Breast epithelium (tissue), 4 donors: ENCODE results near the gene ATP8B3. TPM values are rescaled to one million over a fixed set of nuclear protein-coding genes. Genes with fewer than 3 reads are reported as not detected.

ENCODE experiments used
- DNase-seq, 2 donors: peaks; one replicate each; pipeline ENCODE4 v3.0.0-alpha.2; 2019; ENCODE audit warnings: low spot score in 2 of 2
- H3K27ac ChIP-seq, 2 donors: fragments of 200-600 bp; sonication (generic) in 1 of 2; one replicate each; pipeline ENCODE4 v1.5.1; 2016 to 2019; ENCODE audit warnings: mild to moderate bottlenecking in 1 of 2
- H3K27me3 ChIP-seq, 2 donors: fragments of 200-600 bp; sonication (generic) in 1 of 2; one replicate each; pipeline versions ENCODE4 v1.5.1 to v1.6.0; 2017 to 2019; ENCODE audit warnings: control low read depth in 1 of 2, mild to moderate bottlenecking in 1 of 2
- H3K36me3 ChIP-seq: fragments of 200-600 bp; one replicate; pipeline ENCODE4 v1.5.1; 2019
- H3K4me1 ChIP-seq, 2 donors: fragments of 200-600 bp; sonication (generic); one replicate each; pipeline ENCODE4 v1.5.1; 2016 to 2019; ENCODE audit warnings: control low read depth in 1 of 2
- H3K4me3 ChIP-seq, 3 donors: fragments of 200-600 bp; sonication (generic); 1 replicate in 2 of 3; 2 replicates in 1 of 3; pipeline ENCODE4 v1.5.1; 2016 to 2019; ENCODE audit warnings: mild to moderate bottlenecking in 3 of 3, moderate library complexity in 2 of 3
- H3K9me3 ChIP-seq, 2 donors: fragments of 200-600 bp; sonication (generic) in 1 of 2; one replicate each; pipeline ENCODE4 v1.5.1; 2016 to 2019; ENCODE audit warnings: control low read depth in 1 of 2
- CTCF ChIP-seq, 3 donors: fragments of 450-650 bp; IDR thresholded peaks; one replicate each; pipeline ENCODE4 v1.5.1; 2016 to 2017; ENCODE audit warnings: antibody characterized with exemption in 3 of 3, mild to moderate bottlenecking in 3 of 3, moderate library complexity in 3 of 3
- POLR2A ChIP-seq: fragments of 450-650 bp; IDR thresholded peaks from one replicate; pipeline ENCODE4 v1.6.1; 2016; ENCODE audit warnings: antibody characterized with exemption, mild to moderate bottlenecking, moderate library complexity
- POLR2AphosphoS5 ChIP-seq, 3 donors: sonication (generic); formaldehyde crosslinking; IDR thresholded peaks; one replicate each; pipeline ENCODE4 v1.6.1; 2017; ENCODE audit warnings: antibody characterized with exemption in 3 of 3
- intact Hi-C: fragments of 100-400 bp; cut with DNase I; formaldehyde crosslinking; loops from one replicate; pipeline ENCODE4 v1.15.1; 2023; ENCODE audit warnings: low total_unique reads
- total RNA-seq, 3 donors: library from RNA; depleted of rRNA; stranded (reverse); fragments of >200 nt; gene quantifications; one replicate each; pipeline ENCODE4 v1.1.0, GENCODE V29; 2016

ATP8B3 gene
- total RNA-seq, 3 donors from 2014 or later: 0.66 to 1.4 (median 1.0) TPM

DNA sequence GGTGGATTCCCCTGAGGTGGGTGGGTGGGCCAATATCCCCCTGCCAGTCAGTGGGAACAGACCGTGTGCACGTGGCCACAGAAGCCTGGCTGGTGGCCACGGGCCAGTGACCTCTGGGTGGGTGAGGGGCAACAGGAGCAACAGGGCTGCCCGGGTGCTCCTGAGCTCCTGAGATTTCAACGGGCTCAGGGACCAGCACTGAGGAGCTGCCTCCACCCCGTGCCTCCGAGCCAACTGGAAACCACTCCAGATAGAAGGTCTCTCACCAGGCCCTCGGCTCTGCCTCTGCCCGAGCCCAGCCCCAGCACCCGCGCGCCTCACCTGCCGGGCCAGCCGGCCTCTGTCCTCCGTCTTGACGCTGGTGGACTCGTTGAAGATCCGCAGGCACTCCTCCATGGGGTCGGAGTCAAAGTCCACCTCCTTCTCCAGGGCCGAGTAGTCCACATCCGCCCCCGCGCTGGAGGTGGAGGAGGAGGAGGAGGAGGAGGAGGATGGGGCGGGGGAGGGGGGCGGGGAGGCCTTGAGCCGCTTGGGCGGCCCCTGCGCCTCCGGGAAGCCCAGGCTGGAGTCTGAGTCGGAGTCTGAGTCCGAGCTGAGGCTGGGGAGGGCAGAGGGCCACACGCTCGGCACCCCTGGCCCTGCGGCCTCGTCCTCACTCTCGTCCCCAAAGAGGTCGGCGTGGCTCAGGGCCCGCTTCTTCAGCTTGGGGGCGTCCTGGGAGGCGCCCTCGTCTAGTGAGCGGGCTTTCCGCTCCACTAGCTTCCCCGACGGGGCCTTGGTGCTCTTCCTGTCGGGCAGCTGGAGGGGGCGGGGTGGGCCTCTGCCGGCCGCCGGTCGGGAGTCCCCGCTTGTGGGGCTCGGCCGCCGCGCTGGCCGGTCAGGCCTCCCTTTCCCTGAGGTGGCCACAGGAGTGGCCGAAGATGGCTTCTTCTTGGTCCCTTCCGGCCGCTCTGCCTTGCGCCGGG lies 14.8 kb upstream of the ATP8B3 start:
- Histone ChIP-seq H3K27ac (no peak overlapping the region), H3K27me3 (no peaks in the 10 kb centered on the region), H3K4me1 (peaks cover 0 to 4% of the 10 kb centered on the region in 2 donors), H3K9me3 (no peaks in the 10 kb centered on the region), H3K4me3 (no peak overlapping the region), H3K36me3 (no peaks in the 10 kb centered on the region)
- DNase-seq: no peak
- TF ChIP-seq POLR2AphosphoS5 (IDR thresholded peaks at IDR 0.05): no peak
- no peak for TF ChIP-seq POLR2A
- TF ChIP-seq CTCF (IDR thresholded peaks at IDR 0.05): no peak
- intact Hi-C loops: no loop called here

DNA sequence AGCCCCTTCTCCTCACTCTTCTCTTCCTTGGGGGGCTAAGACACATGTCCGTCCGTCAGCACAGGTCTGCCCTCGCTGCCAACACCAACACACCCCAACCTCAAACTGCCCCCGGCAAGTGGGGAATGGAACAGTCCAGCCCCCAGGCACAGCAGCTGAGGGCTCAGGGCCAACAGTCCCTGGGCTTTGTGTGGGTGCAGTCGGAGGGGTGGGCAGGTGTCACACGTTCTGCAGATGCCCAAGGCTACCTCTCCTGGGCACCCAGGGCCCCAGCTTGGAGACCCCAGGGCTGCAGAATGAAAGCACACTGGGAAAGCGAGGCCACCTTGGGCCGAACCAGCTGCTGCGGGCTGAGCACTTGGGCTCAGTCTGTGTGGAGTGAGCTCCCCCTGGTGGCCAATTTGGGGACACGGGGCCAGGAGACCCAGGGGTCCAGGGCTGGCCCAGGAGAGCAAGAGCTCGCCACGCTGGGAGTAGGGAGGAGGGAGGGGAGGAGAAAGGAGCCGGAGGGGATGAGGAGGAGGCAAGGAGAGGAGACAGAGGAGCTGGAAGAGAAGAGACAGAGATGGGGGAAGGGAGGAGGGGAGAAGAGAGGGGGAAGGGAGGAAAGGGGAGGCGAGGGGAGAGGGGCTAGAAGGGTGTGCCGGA lies 14.0 kb upstream of the ATP8B3 start:
- peaks cover 0 to 4% of the 10 kb centered on the region in 2 donors for H3K4me1 ChIP-seq
- no peak overlapping the region for H3K27ac ChIP-seq
- H3K36me3 ChIP-seq: no peaks in the 10 kb centered on the region
- intact Hi-C loops: no loop called here
- no peak overlapping the region for H3K4me3 ChIP-seq
- no peak for TF ChIP-seq POLR2A
- peak; percentile 86 to 94 (median 90) for TF ChIP-seq CTCF (IDR thresholded peaks at IDR 0.05)
- H3K9me3 ChIP-seq: no peaks in the 10 kb centered on the region
- H3K27me3 ChIP-seq: no peaks in the 10 kb centered on the region
- DNase-seq: peak; percentile 52 to 79

- Histone ChIP-seq H3K27me3 (no peaks in the 10 kb centered on the region), H3K4me3 (no peak overlapping the region), H3K27ac (no peak overlapping the region), H3K36me3 (no peaks in the 10 kb centered on the region), H3K9me3 (no peaks in the 10 kb centered on the region), H3K4me1 (peaks cover 0 to 4% of the 10 kb centered on the region in 2 donors)
- TF ChIP-seq CTCF (IDR thresholded peaks at IDR 0.05): no peak
- TF ChIP-seq POLR2A: no peak
- no peak for TF ChIP-seq POLR2AphosphoS5 (IDR thresholded peaks at IDR 0.05)
- intact Hi-C loops: no loop called here
- no peak for DNase-seq
Measured at GRCh38 chr19:1824252-1824622, 12.2 kb upstream of the ATP8B3 start.

GRCh38 chr19:1823539-1824251 lies 11.6 kb upstream of the ATP8B3 start:
- H3K4me1 ChIP-seq: peaks cover 0 to 4% of the 10 kb centered on the region in 2 donors
- peaks cover 3% of the 10 kb centered on the region for H3K36me3 ChIP-seq
- no peaks in the 10 kb centered on the region for H3K27me3 ChIP-seq
- intact Hi-C loops: no loop called here
- no peak for DNase-seq
- no peak overlapping the region for H3K27ac ChIP-seq
- H3K4me3 ChIP-seq: no peak overlapping the region
- no peaks in the 10 kb centered on the region for H3K9me3 ChIP-seq
- TF ChIP-seq POLR2AphosphoS5 (IDR thresholded peaks at IDR 0.05): no peak
- TF ChIP-seq POLR2A: no peak
- TF ChIP-seq CTCF (IDR thresholded peaks at IDR 0.05): no peak
